GM21381 (cell line): ENCODE measurements around the gene WDR18.
"Not testable (repeated sequence)": the region's sequence is repeated elsewhere in the genome, so short reads cannot be mapped to it uniquely, and the experiment has no call there.

Source experiments
- ATAC-seq: cut with Tn5 transposase; IDR thresholded peaks from one replicate; pipeline ENCODE4 v1.9.1; 2021; ENCODE audit warnings: mild to moderate bottlenecking, moderate library complexity; ENCODE audit not compliant: unreplicated experiment

Gene WDR18

DNA sequence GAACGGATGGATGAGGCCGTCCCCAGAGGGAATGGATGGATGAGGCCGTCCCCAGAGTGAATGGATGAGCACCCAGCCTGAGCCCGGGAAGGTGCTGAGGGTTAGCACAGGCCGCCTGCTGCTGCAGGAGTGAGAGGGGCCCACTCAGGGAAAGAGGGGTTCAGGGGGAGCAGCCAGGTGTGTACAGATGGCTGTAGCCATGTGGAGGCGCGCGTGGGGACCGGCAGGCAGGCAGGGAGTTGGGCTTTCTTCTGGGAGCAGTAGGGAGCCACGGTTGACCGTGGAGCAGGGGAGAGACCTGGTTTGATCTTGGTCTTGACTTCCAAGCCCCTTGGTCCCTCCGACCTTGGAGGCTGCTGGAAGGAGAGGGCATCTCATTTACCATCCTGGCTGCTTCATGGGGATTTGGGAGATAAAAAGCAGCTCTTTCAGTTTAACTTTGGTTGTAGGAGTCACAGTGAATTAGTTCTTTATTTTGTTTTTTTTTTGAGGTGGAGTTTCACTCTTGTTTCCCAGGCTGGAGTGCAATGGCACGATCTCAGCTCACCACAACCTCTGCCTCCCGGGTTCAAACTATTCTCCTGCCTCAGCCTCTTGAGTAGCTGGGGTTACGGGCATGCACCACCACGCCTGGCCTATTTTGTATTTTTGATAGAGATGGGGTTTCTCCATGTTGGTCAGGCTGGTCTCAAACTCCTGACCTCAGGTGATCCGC, 33.6 kb upstream of the WDR18 start:
- ATAC-seq: no peak

DNA sequence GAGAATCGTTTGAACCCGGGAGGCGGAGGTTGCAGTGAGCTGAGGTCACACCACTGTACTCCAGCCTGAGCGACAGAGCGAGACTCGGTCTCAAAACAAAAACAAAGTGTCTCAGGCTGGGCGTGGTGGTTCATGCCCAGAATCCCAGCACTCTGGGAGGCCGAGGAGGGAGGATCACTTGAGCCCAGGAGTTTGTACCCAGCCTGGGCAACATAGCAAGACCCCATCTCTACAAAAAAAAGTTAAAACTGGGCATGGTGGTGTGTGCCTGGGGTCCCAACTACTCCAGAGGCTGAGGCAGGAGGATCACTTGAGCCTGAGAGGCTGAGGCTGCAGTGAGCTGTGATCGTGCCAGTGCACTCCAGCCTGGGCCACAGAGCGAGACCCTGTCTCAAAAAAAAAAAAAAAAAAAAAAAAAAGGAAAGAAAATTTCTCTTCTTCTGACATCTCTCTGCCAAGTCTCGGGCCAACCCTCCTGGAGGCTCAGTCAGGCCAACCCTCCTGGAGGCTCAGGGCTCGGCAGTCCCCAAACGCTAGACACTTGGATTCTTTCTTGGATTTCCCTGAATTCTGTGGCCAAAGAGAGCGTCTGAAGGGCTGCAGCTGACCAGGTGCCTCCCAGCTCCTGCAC, 32.0 kb upstream of the WDR18 start:
- ATAC-seq: no peak

GRCh38 chr19:952680-953444, 31.3 kb upstream of the WDR18 start:
- ATAC-seq: no peak

DNA sequence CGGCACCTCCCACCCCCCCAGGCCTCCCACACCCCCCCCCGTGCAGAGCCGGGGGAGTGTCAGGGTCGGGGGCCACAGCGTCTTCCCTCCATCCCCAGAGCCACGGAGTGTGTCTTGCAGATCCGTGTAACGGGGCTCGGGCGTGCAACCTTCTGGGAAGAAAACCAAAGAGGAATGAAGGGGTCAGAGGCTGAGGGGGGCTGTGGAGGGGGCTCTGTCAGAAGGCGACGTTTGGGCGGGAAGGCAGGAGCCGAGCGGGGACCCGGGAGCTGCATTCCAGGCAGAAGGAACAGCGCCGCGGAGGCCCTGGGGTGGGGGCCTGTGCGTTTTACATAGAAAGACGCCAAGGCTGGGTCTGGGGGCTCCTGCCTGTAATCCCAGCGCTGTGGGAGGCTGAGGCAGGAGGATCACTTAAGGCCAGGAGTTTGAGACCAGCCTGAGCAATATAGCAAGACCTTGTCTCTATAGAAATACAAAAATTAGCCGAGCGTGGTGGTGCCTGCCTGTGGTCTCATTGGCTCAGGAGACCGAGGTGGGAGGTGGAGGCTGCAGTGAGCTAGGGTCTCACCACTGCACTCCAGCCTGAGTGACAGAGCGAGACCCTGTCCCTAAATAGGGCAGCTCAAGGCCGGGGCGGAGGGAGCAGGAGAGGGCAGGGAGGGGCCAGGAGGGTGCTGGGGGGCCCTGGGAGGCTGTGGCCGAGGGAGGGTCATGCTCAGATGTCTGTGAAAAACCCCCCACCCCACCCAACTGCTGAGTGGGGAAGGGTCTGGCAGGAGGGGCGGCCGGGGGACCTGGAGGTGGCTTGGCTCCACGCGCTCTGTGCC, 30.5 kb upstream of the WDR18 start:
- no peak for ATAC-seq

- no peak for ATAC-seq
Observed at GRCh38 chr19:954272-954671, 29.9 kb upstream of the WDR18 start.

DNA sequence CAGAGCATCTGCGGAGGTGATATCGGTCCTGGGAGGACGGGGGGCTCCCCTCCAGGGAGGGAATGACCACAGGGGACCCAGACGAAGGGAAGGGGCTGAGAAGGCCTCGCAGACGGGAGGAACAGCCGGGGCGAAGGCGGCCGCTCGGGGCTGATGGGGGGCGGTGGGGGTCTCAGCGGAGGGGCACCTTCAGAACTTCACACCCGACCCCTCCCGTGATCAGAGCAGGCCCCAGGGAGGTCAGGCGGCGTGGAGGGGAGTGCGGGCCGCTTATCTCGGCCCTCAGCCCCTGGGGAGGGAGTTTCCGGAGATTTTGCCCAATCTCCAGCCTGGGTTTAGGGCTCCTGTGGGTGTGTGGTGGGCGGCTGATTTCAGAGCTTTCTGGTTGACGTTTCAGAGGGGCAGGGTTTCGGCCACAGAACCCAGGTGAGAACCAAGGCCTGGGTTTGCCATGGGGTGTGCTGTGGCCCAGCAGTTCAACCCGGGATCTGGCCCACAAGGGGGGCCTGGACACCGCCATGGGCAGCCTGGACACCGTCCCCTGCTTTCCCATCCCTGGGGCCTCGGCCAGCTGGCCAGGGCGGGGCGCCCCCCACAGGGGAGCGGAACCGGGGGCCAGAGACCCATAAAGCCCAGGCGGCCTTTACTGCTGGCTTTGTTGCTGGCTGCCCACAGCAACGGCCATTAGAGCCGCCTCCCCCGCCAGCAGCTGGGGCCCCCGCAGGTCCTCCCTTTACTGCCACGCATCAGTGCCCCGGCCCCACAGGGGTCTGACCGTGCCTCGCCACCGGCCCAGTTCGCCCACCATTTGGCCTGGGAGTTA, 29.3 kb upstream of the WDR18 start:
- no peak for ATAC-seq

DNA sequence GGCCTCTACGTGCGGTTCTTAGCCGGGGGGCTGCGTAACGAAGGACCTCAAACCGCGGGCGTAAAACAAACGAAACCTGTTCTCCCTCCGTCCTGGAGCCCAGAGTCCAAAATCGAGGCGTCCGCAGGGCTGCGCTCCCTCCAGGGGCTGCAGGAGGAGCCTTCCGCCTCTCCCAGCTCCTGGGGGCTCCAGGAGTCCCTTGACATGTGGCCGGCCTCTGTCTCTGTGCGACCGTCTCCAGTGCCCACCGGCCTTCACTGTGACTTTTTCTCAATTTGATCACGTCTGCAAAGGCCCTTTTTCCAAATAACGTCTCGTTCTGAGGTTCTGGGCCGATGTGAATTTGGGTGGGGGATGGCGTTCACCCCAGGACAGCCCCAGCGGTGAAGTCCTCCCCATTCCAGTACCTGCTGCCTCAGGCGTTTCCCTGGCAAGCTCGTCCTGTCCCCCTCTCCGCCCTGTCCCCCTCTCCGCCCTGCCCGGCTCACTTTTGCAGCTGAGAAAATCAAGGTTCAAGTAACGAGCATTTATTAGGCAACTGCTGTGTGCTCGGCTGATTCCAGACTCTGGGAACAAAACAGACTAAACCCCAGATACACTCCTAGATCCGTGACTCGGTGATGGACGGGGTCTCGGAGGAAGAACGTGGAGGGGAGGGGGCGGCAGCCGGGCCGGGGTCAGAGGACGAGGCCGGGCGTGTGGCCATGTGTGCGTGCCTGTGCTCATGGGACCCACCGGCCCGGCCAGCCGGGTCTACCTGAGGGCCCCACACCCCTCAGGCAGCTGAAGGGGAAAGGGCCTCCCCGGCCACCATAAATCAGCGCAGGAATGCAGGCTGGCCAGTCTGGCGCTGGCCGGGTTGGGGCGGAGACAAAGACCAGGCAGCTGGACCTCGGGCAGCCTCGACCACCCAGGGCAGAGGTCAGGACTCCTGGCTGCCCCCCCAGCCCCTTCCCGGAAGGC, 28.1 kb upstream of the WDR18 start:
- no peak for ATAC-seq

DNA sequence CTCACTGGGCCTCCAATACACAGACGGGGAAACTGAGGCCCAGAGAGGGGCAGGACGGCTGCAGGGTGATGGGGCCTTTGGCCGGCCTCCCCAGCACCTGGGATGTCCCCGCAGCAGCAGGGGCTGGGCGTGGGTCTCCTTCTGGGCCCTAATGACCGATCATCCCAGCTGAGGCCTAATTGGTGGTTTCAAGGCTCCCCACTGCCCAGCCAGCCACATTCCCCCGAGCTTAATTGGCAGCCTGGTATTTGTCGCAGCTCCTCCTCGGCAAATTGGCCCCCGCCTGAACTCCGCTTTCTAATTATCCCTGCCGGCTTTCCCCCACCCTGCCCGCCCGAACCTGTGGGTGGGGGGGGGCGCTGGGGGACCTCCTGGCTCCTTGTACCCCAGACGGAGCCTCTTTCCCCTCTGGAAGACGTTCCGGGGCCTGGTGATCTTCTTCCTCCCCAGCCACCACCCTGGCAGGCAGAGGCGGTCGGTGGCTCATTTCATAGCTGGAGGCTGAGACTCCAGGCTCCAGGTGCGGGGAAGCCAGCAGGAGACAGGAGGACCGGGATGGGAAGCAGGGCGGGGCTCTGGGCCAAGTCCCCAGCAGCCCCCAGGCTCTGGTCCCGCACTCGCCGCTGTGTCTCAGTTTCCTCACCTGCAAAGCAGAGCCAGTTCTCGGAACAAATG, 27.2 kb upstream of the WDR18 start:
- ATAC-seq: no peak

GRCh38 chr19:957578-957977, 26.6 kb upstream of the WDR18 start:
- not testable (repeated sequence) for ATAC-seq

GRCh38 chr19:958967-959855, 24.9 kb upstream of the WDR18 start:
- no peak for ATAC-seq

DNA sequence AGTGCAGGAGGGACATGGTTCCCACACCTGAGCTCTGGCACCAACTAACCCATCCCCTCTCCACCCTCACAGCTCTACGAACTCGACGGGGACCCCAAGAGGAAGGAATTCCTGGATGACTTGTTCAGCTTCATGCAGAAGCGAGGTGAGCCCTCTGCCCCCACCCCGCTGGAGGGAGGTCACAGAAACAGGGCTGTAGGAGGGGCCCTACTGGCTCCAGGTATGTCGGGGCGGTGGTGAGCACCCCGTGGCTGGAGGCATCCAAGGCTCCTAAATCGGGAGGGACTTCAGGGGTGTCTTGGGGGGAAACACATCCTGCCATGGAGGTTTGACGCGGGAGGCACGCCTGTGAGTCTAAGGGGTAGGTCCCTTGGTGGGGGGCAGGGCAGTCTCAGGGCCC, 24.1 kb upstream of the WDR18 start:
- ATAC-seq: no peak

DNA sequence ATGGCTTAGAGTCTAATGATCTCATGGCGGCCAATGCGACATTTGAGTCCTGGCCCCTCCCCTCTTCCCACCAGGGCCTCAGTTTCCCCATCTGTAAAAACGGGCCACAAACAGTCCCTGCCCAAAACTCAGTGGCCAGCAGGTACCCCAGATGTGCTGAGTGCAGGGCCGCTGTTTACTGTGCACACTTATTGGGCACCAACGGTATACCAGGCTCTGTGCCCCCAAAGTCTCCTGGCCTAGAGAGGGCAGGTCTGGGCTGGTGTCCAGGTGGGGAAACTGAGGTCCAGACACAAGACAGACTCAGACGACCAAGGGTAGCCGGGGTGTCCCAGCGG, 23.6 kb upstream of the WDR18 start:
- ATAC-seq: no peak

- no peak for ATAC-seq
Observed at GRCh38 chr19:961866-962620, 22.1 kb upstream of the WDR18 start.

DNA sequence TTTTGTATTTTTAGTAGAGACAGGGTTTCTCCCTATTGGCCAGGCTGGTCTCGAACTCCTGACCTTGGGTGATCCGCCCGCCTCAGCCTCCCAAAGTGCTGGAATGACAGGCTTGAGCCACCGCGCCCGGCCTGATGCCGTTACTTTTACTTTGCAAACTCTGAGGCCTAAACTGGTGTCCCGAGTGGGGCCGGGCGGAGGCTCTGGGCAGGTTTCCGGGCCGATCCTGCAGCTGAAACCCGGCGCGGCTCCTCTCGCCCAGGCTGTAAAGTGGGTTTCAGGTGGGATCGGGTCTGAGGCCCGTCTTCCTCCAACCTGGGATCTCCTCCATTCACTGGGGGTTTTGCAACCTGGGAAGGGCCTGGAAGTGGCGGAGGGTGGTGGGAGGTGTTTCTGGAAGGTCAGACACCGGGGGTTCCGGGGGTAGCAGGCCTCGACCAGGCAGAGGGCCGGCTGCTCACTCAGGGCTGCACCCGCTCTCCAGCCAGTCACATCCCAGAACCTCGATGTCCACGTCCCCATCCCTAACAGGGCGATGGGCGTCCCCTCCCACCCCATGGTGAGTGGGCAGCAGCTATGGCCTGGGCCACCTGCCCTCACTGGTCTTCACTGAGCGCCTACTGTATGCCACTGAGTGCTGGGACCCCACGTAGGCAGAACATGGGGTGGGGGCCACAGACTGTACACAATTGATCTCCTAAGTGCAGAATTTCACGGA, 21.3 kb upstream of the WDR18 start:
- ATAC-seq: no peak

DNA sequence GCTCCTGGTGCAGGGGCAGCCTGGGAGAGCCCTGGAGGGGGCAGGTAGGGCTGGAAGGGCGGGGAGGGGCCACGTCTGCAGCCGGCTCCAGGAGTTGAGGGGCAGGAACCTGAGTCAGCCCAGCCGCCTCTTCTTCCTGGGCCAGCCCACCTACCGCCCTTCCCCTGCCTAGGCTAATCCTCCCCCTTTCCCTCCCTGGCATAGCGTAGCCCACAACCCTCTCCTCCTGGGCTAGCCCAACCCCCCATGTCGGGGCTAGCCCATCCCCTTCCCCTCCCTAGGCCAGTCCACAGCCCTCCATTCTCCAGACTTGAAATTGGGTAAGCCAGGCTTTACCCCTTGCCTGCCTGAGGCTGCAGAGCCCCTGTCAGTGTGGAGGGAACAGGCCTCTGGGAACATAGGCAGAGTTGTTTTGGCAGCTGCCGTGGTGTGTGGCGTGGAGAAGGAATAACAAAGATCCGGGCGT, 20.6 kb upstream of the WDR18 start:
- ATAC-seq: no peak

GRCh38 chr19:964116-964520, 20.0 kb upstream of the WDR18 start:
- no peak for ATAC-seq
